GM23338 (cell line): ENCODE results near the gene CAND1. TPM values are rescaled to one million over a fixed set of nuclear protein-coding genes. Genes with fewer than 3 reads are reported as not detected.

Source experiments
- ATAC-seq: fragments of 200-7000 bp; cut with Tn5 transposase; 3 replicates; pipeline ENCODE4 v1.9.1; 2020
- DNase-seq: peaks from one replicate; pipeline ENCODE4 v3.0.0-alpha.2; 2015; ENCODE audit warnings: low spot score
- H2AFZ ChIP-seq: fragments of 200-600 bp; sonication (generic); 2 replicates; pipeline ENCODE4 v1.8.0; 2016; ENCODE audit warnings: antibody characterized with exemption, mild to moderate bottlenecking, moderate library complexity
- H3F3A ChIP-seq: fragments of 200-600 bp; sonication (generic); replicated peaks from 2 replicates; pipeline ENCODE4 v1.8.0; 2017; ENCODE audit warnings: antibody characterized with exemption, mixed run types, low read depth
- H3K27ac ChIP-seq: fragments of 200-600 bp; sonication (generic); 2 replicates; pipeline ENCODE4 v1.6.1; 2016; ENCODE audit warnings: low read depth
- H3K27me3 ChIP-seq: fragments of 200-600 bp; sonication (generic); 2 replicates; pipeline ENCODE4 v1.8.0; 2016; ENCODE audit warnings: mild to moderate bottlenecking, mixed run types, moderate library complexity; ENCODE audit not compliant: insufficient read depth
- H3K36me3 ChIP-seq: fragments of 200-600 bp; sonication (generic); 2 replicates; pipeline ENCODE4 v1.8.0; 2016; ENCODE audit warnings: mild to moderate bottlenecking; ENCODE audit not compliant: insufficient read depth
- H3K4me1 ChIP-seq: fragments of 200-600 bp; sonication (generic); 2 replicates; pipeline ENCODE4 v1.8.0; 2016; ENCODE audit warnings: mild to moderate bottlenecking, moderate library complexity; ENCODE audit not compliant: insufficient read depth
- H3K4me2 ChIP-seq: fragments of 200-600 bp; sonication (generic); 2 replicates; pipeline ENCODE4 v1.7.1; 2017; ENCODE audit warnings: mixed run types
- H3K4me3 ChIP-seq: fragments of 200-600 bp; sonication (generic); 2 replicates; pipeline ENCODE4 v1.6.1; 2016; ENCODE audit warnings: mixed run types
- H3K79me2 ChIP-seq: fragments of 200-600 bp; sonication (generic); replicated peaks from 2 replicates; pipeline ENCODE4 v1.8.0; 2017; ENCODE audit warnings: mild to moderate bottlenecking; ENCODE audit not compliant: insufficient read depth
- H3K9me2 ChIP-seq: fragments of 200-600 bp; sonication (generic); 2 replicates; pipeline ENCODE4 v1.8.0; 2017; ENCODE audit not compliant: insufficient read depth
- H4K20me1 ChIP-seq: fragments of 200-600 bp; sonication (generic); replicated peaks from 2 replicates; pipeline ENCODE4 v1.8.0; 2017; ENCODE audit warnings: mild to moderate bottlenecking; ENCODE audit not compliant: insufficient read depth
- H3K27ac Mint-ChIP-seq: 2 replicates; pipeline ENCODE4 v1.8.0; 2020; ENCODE audit warnings: inconsistent platforms, mild to moderate bottlenecking, moderate library complexity, mixed read lengths
- H3K27me3 Mint-ChIP-seq: 3 replicates; pipeline ENCODE4 v1.8.0; 2022; ENCODE audit warnings: low read depth, mild to moderate bottlenecking, moderate library complexity, mixed read lengths, inconsistent platforms; ENCODE audit not compliant: insufficient read depth, poor library complexity
- H3K36me3 Mint-ChIP-seq: 3 replicates; pipeline ENCODE4 v1.8.0; 2021; ENCODE audit warnings: low read depth, mild to moderate bottlenecking, inconsistent platforms, moderate library complexity, mixed read lengths
- H3K4me1 Mint-ChIP-seq: 3 replicates; pipeline ENCODE4 v1.8.0; 2020; ENCODE audit warnings: mild to moderate bottlenecking, inconsistent platforms, mixed read lengths
- H3K4me3 Mint-ChIP-seq: 3 replicates; pipeline ENCODE4 v1.8.0; 2021; ENCODE audit warnings: moderate library complexity, mild to moderate bottlenecking, inconsistent platforms, mixed read lengths
- H3K9me3 Mint-ChIP-seq: 3 replicates; pipeline ENCODE4 v1.8.0; 2020; ENCODE audit warnings: moderate library complexity, mild to moderate bottlenecking, inconsistent platforms, mixed read lengths
- CREB1 ChIP-seq: fragments of 250-450 bp; sonication (Bioruptor Pico); IDR thresholded peaks from 2 replicates; pipeline ENCODE4 v1.5.0; 2020; ENCODE audit warnings: low read depth, mild to moderate bottlenecking, moderate library complexity
- ETS1 ChIP-seq: IDR thresholded peaks from 2 replicates; pipeline ENCODE4 v1.6.1; 2016; ENCODE audit warnings: antibody characterized with exemption
- EZH2 ChIP-seq: fragments of 200-600 bp; sonication (generic); IDR thresholded peaks from one replicate; pipeline ENCODE4 v1.8.0; 2017; ENCODE audit warnings: antibody characterized with exemption, mild to moderate bottlenecking, low read depth; ENCODE audit not compliant: unreplicated experiment
- EZH2phosphoT487 ChIP-seq: fragments of 200-600 bp; sonication (generic); IDR thresholded peaks from one replicate; pipeline ENCODE4 v1.8.1; 2018; ENCODE audit warnings: antibody characterized with exemption; ENCODE audit not compliant: unreplicated experiment
- JUNB ChIP-seq: IDR thresholded peaks from one replicate; pipeline ENCODE4 v1.6.1; 2016; ENCODE audit warnings: antibody characterized with exemption; ENCODE audit not compliant: unreplicated experiment
- NANOG ChIP-seq: IDR thresholded peaks from 2 replicates; pipeline ENCODE4 v1.6.1; 2016; ENCODE audit warnings: antibody characterized with exemption, borderline replicate concordance
- POLR2AphosphoS5 ChIP-seq: IDR thresholded peaks from 2 replicates; pipeline ENCODE4 v1.6.1; 2016; ENCODE audit warnings: antibody characterized with exemption, low read depth
- STAT1 ChIP-seq: IDR thresholded peaks from one replicate; pipeline ENCODE4 v1.6.1; 2016; ENCODE audit warnings: antibody characterized with exemption; ENCODE audit not compliant: unreplicated experiment
- ZNF114 ChIP-seq: fragments of 250-450 bp; sonication (Bioruptor Pico); IDR thresholded peaks from 2 replicates; pipeline ENCODE4 v1.5.0; 2020; ENCODE audit warnings: mild to moderate bottlenecking, moderate library complexity
- ZNF331 ChIP-seq: fragments of 250-450 bp; sonication (Bioruptor Pico); IDR thresholded peaks from 2 replicates; pipeline ENCODE4 v1.5.0; 2020; ENCODE audit warnings: low read depth, mild to moderate bottlenecking, moderate library complexity
- ZNF462 ChIP-seq: fragments of 250-450 bp; sonication (Bioruptor Pico); IDR thresholded peaks from 2 replicates; pipeline ENCODE4 v1.5.0; 2020; ENCODE audit warnings: mild to moderate bottlenecking, moderate library complexity
- polyA plus RNA-seq: library from polyadenylated mRNA; unstranded; fragments of >200 nt; fragmentation: Nextera tagmentation; extraction: Ambion mirVana; gene quantifications from 2 replicates; pipeline ENCODE4 v1.2.1, GENCODE V29; 2016
- total RNA-seq: library from RNA; depleted of rRNA; stranded (reverse); fragments of >200 nt; shearing (Covaris generic); gene quantifications from 2 replicates; pipeline ENCODE4 v1.2.3, GENCODE V29; 2014
- TF ChIP-seq, protein P1 (sequence below): IDR thresholded peaks from one replicate; pipeline ENCODE4 v1.6.1; 2018; ENCODE audit warnings: antibody characterized with exemption; ENCODE audit not compliant: unreplicated experiment
- TF ChIP-seq, protein P2 (sequence below), 2 experiments: fragments of 200-600 bp in 1 of 2; sonication (generic) in 1 of 2; conservative IDR thresholded peaks; 2 replicates each; pipeline versions ENCODE4 v1.5.1 to v1.6.1; 2016 to 2017; ENCODE audit warnings: antibody characterized with exemption in 2 of 2, low read depth in 2 of 2, mild to moderate bottlenecking in 2 of 2, moderate library complexity in 1 of 2

Gene CAND1
- total and polyA plus RNA-seq, 2 experiments from 2014 or later, result 71.4 to 151 TPM

- no peaks in the 10 kb centered on the region for H3K79me2 ChIP-seq
- no peaks in the 10 kb centered on the region for H3K27me3 ChIP-seq
- no peak overlapping the region for H3K27ac Mint-ChIP-seq
- no peaks in the 10 kb centered on the region for H4K20me1 ChIP-seq
- no peaks in the 10 kb centered on the region for H3F3A ChIP-seq
- no peaks in the 10 kb centered on the region for H3K4me1 Mint-ChIP-seq
- H3K27ac ChIP-seq, result no peak overlapping the region
- H3K4me3 ChIP-seq, result no peak overlapping the region
- no peak overlapping the region for H2AFZ ChIP-seq
- no peak overlapping the region for H3K4me2 ChIP-seq
- no peaks in the 10 kb centered on the region for H3K9me2 ChIP-seq
- ATAC-seq (no peak), DNase-seq (no peak)
- H3K36me3 Mint-ChIP-seq, result peaks cover 24% of the 10 kb centered on the region; the same call in 2 of the 3 replicates
- peaks cover 20% of the 10 kb centered on the region; the same call in 2 of the 3 replicates for H3K9me3 Mint-ChIP-seq
- no peaks in the 10 kb centered on the region for H3K4me1 ChIP-seq
- TF ChIP-seq POLR2AphosphoS5 (no peak), EZH2phosphoT487 (no peak), NANOG (no peak), CREB1 (CRISPR knock-in tag) (no peak), ZNF331 (CRISPR knock-in tag) (no peak), STAT1 (no peak), ETS1 (no peak), JUNB (no peak), EZH2 (no peak), ZNF462 (CRISPR knock-in tag) (no peak), ZNF114 (CRISPR knock-in tag) (no peak)
- TF ChIP-seq, protein P1, sequence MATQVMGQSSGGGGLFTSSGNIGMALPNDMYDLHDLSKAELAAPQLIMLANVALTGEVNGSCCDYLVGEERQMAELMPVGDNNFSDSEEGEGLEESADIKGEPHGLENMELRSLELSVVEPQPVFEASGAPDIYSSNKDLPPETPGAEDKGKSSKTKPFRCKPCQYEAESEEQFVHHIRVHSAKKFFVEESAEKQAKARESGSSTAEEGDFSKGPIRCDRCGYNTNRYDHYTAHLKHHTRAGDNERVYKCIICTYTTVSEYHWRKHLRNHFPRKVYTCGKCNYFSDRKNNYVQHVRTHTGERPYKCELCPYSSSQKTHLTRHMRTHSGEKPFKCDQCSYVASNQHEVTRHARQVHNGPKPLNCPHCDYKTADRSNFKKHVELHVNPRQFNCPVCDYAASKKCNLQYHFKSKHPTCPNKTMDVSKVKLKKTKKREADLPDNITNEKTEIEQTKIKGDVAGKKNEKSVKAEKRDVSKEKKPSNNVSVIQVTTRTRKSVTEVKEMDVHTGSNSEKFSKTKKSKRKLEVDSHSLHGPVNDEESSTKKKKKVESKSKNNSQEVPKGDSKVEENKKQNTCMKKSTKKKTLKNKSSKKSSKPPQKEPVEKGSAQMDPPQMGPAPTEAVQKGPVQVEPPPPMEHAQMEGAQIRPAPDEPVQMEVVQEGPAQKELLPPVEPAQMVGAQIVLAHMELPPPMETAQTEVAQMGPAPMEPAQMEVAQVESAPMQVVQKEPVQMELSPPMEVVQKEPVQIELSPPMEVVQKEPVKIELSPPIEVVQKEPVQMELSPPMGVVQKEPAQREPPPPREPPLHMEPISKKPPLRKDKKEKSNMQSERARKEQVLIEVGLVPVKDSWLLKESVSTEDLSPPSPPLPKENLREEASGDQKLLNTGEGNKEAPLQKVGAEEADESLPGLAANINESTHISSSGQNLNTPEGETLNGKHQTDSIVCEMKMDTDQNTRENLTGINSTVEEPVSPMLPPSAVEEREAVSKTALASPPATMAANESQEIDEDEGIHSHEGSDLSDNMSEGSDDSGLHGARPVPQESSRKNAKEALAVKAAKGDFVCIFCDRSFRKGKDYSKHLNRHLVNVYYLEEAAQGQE, result no peak
- TF ChIP-seq, protein P2, sequence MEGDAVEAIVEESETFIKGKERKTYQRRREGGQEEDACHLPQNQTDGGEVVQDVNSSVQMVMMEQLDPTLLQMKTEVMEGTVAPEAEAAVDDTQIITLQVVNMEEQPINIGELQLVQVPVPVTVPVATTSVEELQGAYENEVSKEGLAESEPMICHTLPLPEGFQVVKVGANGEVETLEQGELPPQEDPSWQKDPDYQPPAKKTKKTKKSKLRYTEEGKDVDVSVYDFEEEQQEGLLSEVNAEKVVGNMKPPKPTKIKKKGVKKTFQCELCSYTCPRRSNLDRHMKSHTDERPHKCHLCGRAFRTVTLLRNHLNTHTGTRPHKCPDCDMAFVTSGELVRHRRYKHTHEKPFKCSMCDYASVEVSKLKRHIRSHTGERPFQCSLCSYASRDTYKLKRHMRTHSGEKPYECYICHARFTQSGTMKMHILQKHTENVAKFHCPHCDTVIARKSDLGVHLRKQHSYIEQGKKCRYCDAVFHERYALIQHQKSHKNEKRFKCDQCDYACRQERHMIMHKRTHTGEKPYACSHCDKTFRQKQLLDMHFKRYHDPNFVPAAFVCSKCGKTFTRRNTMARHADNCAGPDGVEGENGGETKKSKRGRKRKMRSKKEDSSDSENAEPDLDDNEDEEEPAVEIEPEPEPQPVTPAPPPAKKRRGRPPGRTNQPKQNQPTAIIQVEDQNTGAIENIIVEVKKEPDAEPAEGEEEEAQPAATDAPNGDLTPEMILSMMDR (conservative IDR thresholded peaks at IDR 0.05; ENCODE audit: low read depth in 2 of 2), result no peak
- H3K36me3 ChIP-seq, result no peaks in the 10 kb centered on the region
- peaks cover 2% of the 10 kb centered on the region for H3K27me3 Mint-ChIP-seq
- no peak overlapping the region for H3K4me3 Mint-ChIP-seq
These were observed 70.4 kb downstream of the CAND1 start for GRCh38 chr12:67339530-67339929.
